Measurements from ENCODE around the gene SYT5. TPM values are rescaled to one million over a fixed set of nuclear protein-coding genes. Genes with fewer than 3 reads are reported as not detected.
A peak's percentile ranks its signal among the peaks of the same experiment; 100 is the strongest.
"Not testable (repeated sequence)": the region's sequence is repeated elsewhere in the genome, so short reads cannot be mapped to it uniquely, and the experiment has no call there.

The SYT5 gene
- total RNA-seq, 2 donors from 2014 or later = 0.67 to 3.2 TPM

- TF ChIP-seq CTCF (IDR thresholded peaks at IDR 0.05) = no peak
These were observed 7.3 kb downstream of the SYT5 start for GRCh38 chr19:55172741-55173140.

GRCh38 chr19:55172318-55172717 is 7.8 kb downstream of the SYT5 start:
- intact Hi-C loops (cut with DNase I) = not testable (repeated sequence)

More at GRCh38 chr19:55172741-55173140, 7.3 kb downstream of the SYT5 start:
- Histone ChIP-seq H3K36me3 (no peaks in the 10 kb centered on the region), H3K9me3 (no peaks in the 10 kb centered on the region), H3K27me3 (peaks cover 32% of the 10 kb centered on the region), H3K4me3 (no peak overlapping the region), H3K9ac (ENCODE audit: low read depth in 2 of 2, low read length in 2 of 2) (no peak overlapping the region), H3K27ac (no peak overlapping the region), H3K4me1 (no peaks in the 10 kb centered on the region)
- no peak for DNase-seq
- intact Hi-C loops (cut with DNase I) = no loop called here

GRCh38 chr19:55171440-55171839 is 8.6 kb downstream of the SYT5 start:
- intact Hi-C loops (cut with DNase I) = no loop called here
- H3K36me3 ChIP-seq = no peaks in the 10 kb centered on the region
- TF ChIP-seq CTCF (IDR thresholded peaks at IDR 0.05) = no peak
- peaks cover 36% of the 10 kb centered on the region for H3K27me3 ChIP-seq
- H3K4me1 ChIP-seq = peaks cover 5% of the 10 kb centered on the region
- H3K4me3 ChIP-seq = no peak overlapping the region
- H3K9ac ChIP-seq (ENCODE audit: low read depth in 2 of 2, low read length in 2 of 2) = no peak overlapping the region
- no peaks in the 10 kb centered on the region for H3K9me3 ChIP-seq
- no peak overlapping the region for H3K27ac ChIP-seq
- no peak for DNase-seq

More at GRCh38 chr19:55172318-55172717, 7.8 kb downstream of the SYT5 start:
- DNase-seq; H3K27ac ChIP-seq; H3K4me3 ChIP-seq; H3K9ac ChIP-seq (ENCODE audit: low read depth in 2 of 2, low read length in 2 of 2); H3K36me3 ChIP-seq; H3K4me1 ChIP-seq; H3K9me3 ChIP-seq: not testable (repeated sequence)
- H3K27me3 ChIP-seq = peaks cover 36% of the 10 kb centered on the region

GRCh38 chr19:55169136-55169535 is 11.0 kb downstream of the SYT5 start:
- TF ChIP-seq CTCF (IDR thresholded peaks at IDR 0.05) = no peak
- H3K4me3 ChIP-seq = no peak overlapping the region
- no peaks in the 10 kb centered on the region for H3K36me3 ChIP-seq
- H3K9me3 ChIP-seq = no peaks in the 10 kb centered on the region
- intact Hi-C loops (cut with DNase I) = no loop called here
- peaks cover 29% of the 10 kb centered on the region for H3K27me3 ChIP-seq
- H3K4me1 ChIP-seq = peaks cover 5% of the 10 kb centered on the region
- DNase-seq = no peak
- H3K9ac ChIP-seq (ENCODE audit: low read depth in 2 of 2, low read length in 2 of 2) = no peak overlapping the region
- no peak overlapping the region for H3K27ac ChIP-seq

- Histone ChIP-seq H3K4me3 (peak within 1 kb of the TSS; percentile 43), H3K27me3 (peaks cover 26% of the 10 kb centered on the region), H3K27ac (no peak within 1 kb of the TSS), H3K9me3 (no peaks in the 10 kb centered on the region), H3K9ac (ENCODE audit: low read depth in 2 of 2, low read length in 2 of 2) (no peak within 1 kb of the TSS), H3K36me3 (no peaks in the 10 kb centered on the region), H3K4me1 (peaks cover 5% of the 10 kb centered on the region)
- DNase-seq = peak; percentile 95
- TF ChIP-seq CTCF (IDR thresholded peaks at IDR 0.05) = no peak
- intact Hi-C loops (cut with DNase I) = no loop called here
These were observed 13.4 kb downstream of the SYT5 start, which contains the start of gene DNAAF3 for GRCh38 chr19:55166530-55167268. Gene DNAAF3, minus strand, starts transcription at chr19:55166613. Its CDS starts 200 bp downstream, at chr19:55166413.

- H3K27ac ChIP-seq = no peak overlapping the region
These were observed 14.0 kb downstream of the SYT5 start for GRCh38 chr19:55165952-55166529.

More at GRCh38 chr19:55165952-55166529, 14.0 kb downstream of the SYT5 start:
- Histone ChIP-seq H3K36me3 (no peaks in the 10 kb centered on the region), H3K9ac (ENCODE audit: low read depth in 2 of 2, low read length in 2 of 2) (no peak overlapping the region), H3K4me3 (peak overlapping the region; percentile 43), H3K9me3 (no peaks in the 10 kb centered on the region), H3K27me3 (peaks cover 31% of the 10 kb centered on the region), H3K4me1 (peaks cover 5% of the 10 kb centered on the region)
- intact Hi-C loops (cut with DNase I) = no loop called here
- peak; percentile 27 for TF ChIP-seq CTCF (IDR thresholded peaks at IDR 0.05)
- peak; percentile 56 for DNase-seq
